GM12878 (cell line): Measurements from ENCODE around the gene CETN2. TPM values are rescaled to one million over a fixed set of nuclear protein-coding genes. Genes with fewer than 3 reads are reported as not detected.

Experiments used
- ATAC-seq: fragments of 200-7000 bp; cut with Tn5 transposase; 3 replicates; pipeline ENCODE4 v1.9.1; 2020; ENCODE audit warnings: mild to moderate bottlenecking, moderate library complexity
- BruUV-seq: library from RNA; stranded (reverse); fragments of 400-500 nt; replicated peaks from 2 replicates; lab custom pipeline; 2021; lab: Mats Ljungman, UMichigan
- CTCF ChIA-PET: fragments of 300-600 bp; sonication (Branson Sonifier 250); formaldehyde crosslinking; extraction: SDS; loops from one replicate; lab custom pipeline; 2021; ENCODE audit warnings: inconsistent platforms; lab: Yijun Ruan, JAX
- POLR2A ChIA-PET: fragments of 350-600 bp; formaldehyde crosslinking; extraction: SDS; loops from one replicate; lab custom pipeline; 2021; ENCODE audit warnings: inconsistent platforms; lab: Charles Lee
- RAD21 ChIA-PET: fragments of 300-600 bp; sonication (Branson Sonifier 250); formaldehyde crosslinking; loops from one replicate; lab custom pipeline; 2023; ENCODE audit warnings: antibody characterized with exemption; ENCODE audit not compliant: unreplicated experiment; lab: Charles Lee
- SMC1A ChIA-PET: fragments of 300-600 bp; sonication (Branson Sonifier 250); formaldehyde crosslinking; loops from one replicate; lab custom pipeline; 2023; ENCODE audit not compliant: unreplicated experiment, uncharacterized antibody; lab: Charles Lee
- DNase-seq: peaks from one replicate; pipeline ENCODE4 v3.0.0-alpha.2; 2011; ENCODE audit warnings: low read depth, low spot score
- FAIRE-seq: peaks from 3 replicates; lab custom pipeline; 2011; peaks lifted over from hg19 to GRCh38; lab: Jason Lieb, UNC
- H2AFZ ChIP-seq: 2 replicates; pipeline ENCODE4 v1.6.0; 2011; ENCODE audit warnings: low read depth, low read length, control low read depth; ENCODE audit not compliant: control insufficient read depth
- H3K27ac ChIP-seq: 2 replicates; pipeline ENCODE4 v1.5.1; 2011; ENCODE audit warnings: control low read depth; ENCODE audit not compliant: control insufficient read depth, insufficient read depth
- H3K27me3 ChIP-seq, 2 experiments: replicated peaks in 1 of 2; 2 replicates each; pipeline versions ENCODE4 v1.6.0 to v1.6.1; 2011; ENCODE audit warnings: low read length in 1 of 2; ENCODE audit not compliant: control insufficient read depth in 2 of 2, insufficient read depth in 2 of 2
- H3K36me3 ChIP-seq, 2 experiments: 2 replicates each; pipeline ENCODE4 v1.5.1; 2011; ENCODE audit warnings: low read length in 1 of 2; ENCODE audit not compliant: control insufficient read depth in 2 of 2, insufficient read depth in 2 of 2
- H3K4me1 ChIP-seq: 2 replicates; pipeline ENCODE4 v1.6.1; 2011; ENCODE audit warnings: mild to moderate bottlenecking, low read length, moderate library complexity, mixed read lengths; ENCODE audit not compliant: control insufficient read depth, insufficient read depth
- H3K4me2 ChIP-seq: 2 replicates; pipeline ENCODE4 v1.6.0; 2011; ENCODE audit warnings: control low read depth; ENCODE audit not compliant: control insufficient read depth, insufficient read depth
- H3K4me3 ChIP-seq: fragments of 200-600 bp; sonication (generic); 2 replicates; pipeline ENCODE4 v1.5.1; 2016
- H3K79me2 ChIP-seq: 2 replicates; pipeline ENCODE4 v1.6.0; 2011; ENCODE audit warnings: low read length; ENCODE audit not compliant: control insufficient read depth, insufficient read depth
- H3K9ac ChIP-seq: 2 replicates; pipeline ENCODE4 v1.8.0; 2011; ENCODE audit warnings: low read length, control low read depth, mixed read lengths; ENCODE audit not compliant: control insufficient read depth, insufficient read depth
- H3K9me3 ChIP-seq: replicated peaks from 3 replicates; pipeline ENCODE4 v1.5.1; 2011; ENCODE audit warnings: mild to moderate bottlenecking, low read length; ENCODE audit not compliant: control insufficient read depth, insufficient read depth
- H4K20me1 ChIP-seq: 2 replicates; pipeline ENCODE4 v1.6.0; 2011; ENCODE audit not compliant: control insufficient read depth, insufficient read depth
- BCL3 ChIP-seq: IDR thresholded peaks from 2 replicates; pipeline ENCODE4 v1.6.1; 2011; ENCODE audit warnings: borderline replicate concordance, low read depth, mild to moderate bottlenecking, moderate library complexity, low read length; ENCODE audit not compliant: insufficient read depth, poor library complexity, severe bottlenecking
- BMI1 ChIP-seq: fragments of 450-650 bp; IDR thresholded peaks from 2 replicates; pipeline ENCODE4 v1.6.1; 2016; ENCODE audit warnings: mild to moderate bottlenecking, moderate library complexity, borderline replicate concordance
- CEBPB ChIP-seq, 2 experiments: fragments of 150-350 bp in 1 of 2; IDR thresholded peaks; 2 replicates each; pipeline ENCODE4 v1.6.1; 2012 to 2014; ENCODE audit warnings: low read depth in 2 of 2, low read length in 2 of 2, borderline replicate concordance in 1 of 2, inconsistent platforms in 1 of 2
- CHD1 ChIP-seq: IDR thresholded peaks from 2 replicates; pipeline ENCODE4 v1.6.1; 2012; ENCODE audit warnings: low read depth, low read length, improper control_type of control experiment
- GABPA ChIP-seq: IDR thresholded peaks from 2 replicates; pipeline ENCODE4 v1.6.1; 2014; ENCODE audit warnings: antibody characterized with exemption, low read depth, mild to moderate bottlenecking, inconsistent platforms
- HDAC6 ChIP-seq: fragments of 200-600 bp; sonication (generic); IDR thresholded peaks from one replicate; pipeline ENCODE4 v1.8.0; 2017; ENCODE audit warnings: antibody characterized with exemption; ENCODE audit not compliant: unreplicated experiment
- IRF3 ChIP-seq: fragments of 450-650 bp; IDR thresholded peaks from 2 replicates; pipeline ENCODE4 v1.6.1; 2014; ENCODE audit warnings: mild to moderate bottlenecking
- KDM1A ChIP-seq: fragments of 200-600 bp; sonication (generic); IDR thresholded peaks from 2 replicates; pipeline ENCODE4 v1.6.1; 2016; ENCODE audit warnings: borderline replicate concordance
- NFXL1 ChIP-seq: fragments of 450-650 bp; IDR thresholded peaks from 2 replicates; pipeline ENCODE4 v1.6.1; 2017; ENCODE audit warnings: antibody characterized with exemption, mild to moderate bottlenecking, borderline replicate concordance
- NR2C2 ChIP-seq: IDR thresholded peaks from 2 replicates; pipeline ENCODE4 v1.6.1; 2011; ENCODE audit warnings: borderline replicate concordance, low read depth; ENCODE audit not compliant: control insufficient read depth, insufficient read length
- RBBP5 ChIP-seq: fragments of 200-600 bp; sonication (generic); conservative IDR thresholded peaks from 2 replicates; pipeline ENCODE4 v1.6.1; 2016
- SMAD1 ChIP-seq: fragments of 450-650 bp; IDR thresholded peaks from 2 replicates; pipeline ENCODE4 v1.6.1; 2018; ENCODE audit warnings: mild to moderate bottlenecking, low read depth; ENCODE audit not compliant: partially characterized antibody
- STAT1 ChIP-seq: fragments of 450-650 bp; conservative IDR thresholded peaks from 2 replicates; pipeline ENCODE4 v1.6.1; 2014; ENCODE audit warnings: antibody characterized with exemption, mild to moderate bottlenecking
- SUZ12 ChIP-seq: fragments of 200-600 bp; sonication (generic); IDR thresholded peaks from one replicate; pipeline ENCODE4 v1.6.1; 2018; ENCODE audit warnings: antibody characterized with exemption, mild to moderate bottlenecking; ENCODE audit not compliant: unreplicated experiment
- USF2 ChIP-seq: IDR thresholded peaks from 2 replicates; pipeline ENCODE4 v1.6.1; 2011; ENCODE audit warnings: low read depth, low read length, improper control_type of control experiment, borderline replicate concordance
- YBX1 ChIP-seq: fragments of 450-650 bp; IDR thresholded peaks from 2 replicates; pipeline ENCODE4 v1.6.1; 2016; ENCODE audit warnings: antibody characterized with exemption
- ZSCAN29 ChIP-seq: fragments of 450-650 bp; IDR thresholded peaks from 2 replicates; pipeline ENCODE4 v1.6.1; 2017; ENCODE audit warnings: mild to moderate bottlenecking, moderate library complexity
- ZZZ3 ChIP-seq: IDR thresholded peaks from 2 replicates; pipeline ENCODE4 v1.6.1; 2011; ENCODE audit warnings: low read depth; ENCODE audit not compliant: control insufficient read depth, insufficient read length
- WGBS: methylation state at CpG from one replicate; pipeline ENCODE4 v1.1.6; 2016; ENCODE audit warnings: low lambda C conversion rate; ENCODE audit not compliant: insufficient replicate concordance, insufficient coverage; ENCODE audit errors: missing lambda C conversion rate; 5-methylcytosine and 5-hydroxymethylcytosine counted together
- in situ Hi-C: fragments of 300-500 bp; cut with MboI; formaldehyde crosslinking; loops from 9 replicates; pipeline ENCODE4 v1.14.3; 2018; ENCODE audit warnings: mixed read lengths
- intact Hi-C: fragments of 100-400 bp; cut with micrococcal nuclease; formaldehyde crosslinking; loops from one replicate; pipeline ENCODE4 v1.14.2; 2022; ENCODE audit not compliant: unreplicated experiment
- polyA plus RNA-seq, 11 experiments: library from polyadenylated mRNA; depleted of rRNA in 4 of 11; unstranded in 6 of 11; stranded (reverse) in 5 of 11; fragments of >200 nt; fragmentation: Nextera tagmentation in 4 of 11; fragmentation: Illumina TruSeq in 1 of 11; extraction: Ambion mirVana in 4 of 11; extraction: Trizol in 1 of 11; gene quantifications; 1 replicate in 1 of 11; 2 replicates in 10 of 11; pipeline versions ENCODE4 v1.2.1 to v1.2.3, GENCODE V29; 2011 to 2016; ENCODE audit warnings: inconsistent platforms in 2 of 11, missing spikeins in 2 of 11, low read depth in 1 of 11
- total RNA-seq, 4 experiments: library from RNA; depleted of rRNA in 3 of 4; stranded (reverse); fragments of >200 nt in 3 of 4; fragmentation: Illumina TruSeq in 1 of 4; extraction: Trizol in 1 of 4; gene quantifications; 2 replicates each; pipeline versions ENCODE4 v1.2.1 to v1.2.3, GENCODE V29; 2013 to 2021

CETN2 gene
- total and polyA plus RNA-seq, 10 of the 15 experiments (the other 5 are each of a cell fraction or from before 2014, with no cell fraction given) = 12.0 to 30.3 (median 20.0) TPM

- no peak for TF ChIP-seq BCL3
- TF ChIP-seq NR2C2 = no peak
- TF ChIP-seq HDAC6 = no peak
- TF ChIP-seq CHD1 = no peak
- no peak for TF ChIP-seq KDM1A
- no peak for TF ChIP-seq SMAD1
- TF ChIP-seq YBX1 = no peak
Observed at GRCh38 chrX:152810403-152810802, 20.2 kb downstream of the CETN2 start (continued).

GRCh38 chrX:152806035-152806434 is 24.5 kb downstream of the CETN2 start:
- intact Hi-C loops = no loop called here
- no peak for DNase-seq
- RAD21 ChIA-PET = no interaction called here
- H3K79me2 ChIP-seq = no peaks in the 10 kb centered on the region
- in situ Hi-C loops = loop anchor here (25.0 kb wide), 1 partner anchor 169 kb away; the partner anchor contains the start of gene GABRQ
- POLR2A ChIA-PET = no interaction called here
- H3K4me1 ChIP-seq = no peaks in the 10 kb centered on the region
- no peak for FAIRE-seq
- ATAC-seq = no peak
- WGBS = 33% methylated on average over 4 of the region's 4 CpGs
- no peak overlapping the region for H3K27ac ChIP-seq
- H3K27me3 ChIP-seq = no peaks in the 10 kb centered on the region
- no peak overlapping the region for H3K4me3 ChIP-seq
- H2AFZ ChIP-seq = no peak overlapping the region
- no peak overlapping the region for H3K9ac ChIP-seq
- H4K20me1 ChIP-seq = no peaks in the 10 kb centered on the region
- CTCF ChIA-PET = no interaction called here
- H3K36me3 ChIP-seq = no peaks in the 10 kb centered on the region
- no peak overlapping the region for H3K4me2 ChIP-seq
- no peaks in the 10 kb centered on the region for H3K9me3 ChIP-seq
- BruUV-seq = no TSS peak
- SMC1A ChIA-PET = no interaction called here
- TF ChIP-seq HDAC6 (no peak), IRF3 (no peak), SUZ12 (no peak), STAT1 (no peak), NFXL1 (no peak), RBBP5 (no peak), CEBPB (IDR thresholded peaks at IDR 0.05; ENCODE audit: borderline replicate concordance in 1 of 2, low read depth in 2 of 2, low read length in 2 of 2) (no peak), ZZZ3 (no peak), ZSCAN29 (no peak), BMI1 (no peak), GABPA (no peak), USF2 (no peak)
